Subcutaneous adipose tissue (tissue), 4 donors: ENCODE results near the gene CMTM5. TPM values are rescaled to one million over a fixed set of nuclear protein-coding genes. Genes with fewer than 3 reads are reported as not detected.

Experiments used
- total RNA-seq, 4 donors: library from RNA; depleted of rRNA; stranded (reverse); fragments of >200 nt; gene quantifications; one replicate each; pipeline ENCODE4 v1.1.0, GENCODE V29; 2016
- TF ChIP-seq, protein P1 (sequence below): fragments of 450-650 bp; IDR thresholded peaks from one replicate; pipeline ENCODE4 v1.5.1; 2016; ENCODE audit warnings: low read depth, mild to moderate bottlenecking, control low read depth, antibody characterized with exemption, moderate library complexity

The CMTM5 gene
- total RNA-seq, 4 donors from 2014 or later: not detected

DNA sequence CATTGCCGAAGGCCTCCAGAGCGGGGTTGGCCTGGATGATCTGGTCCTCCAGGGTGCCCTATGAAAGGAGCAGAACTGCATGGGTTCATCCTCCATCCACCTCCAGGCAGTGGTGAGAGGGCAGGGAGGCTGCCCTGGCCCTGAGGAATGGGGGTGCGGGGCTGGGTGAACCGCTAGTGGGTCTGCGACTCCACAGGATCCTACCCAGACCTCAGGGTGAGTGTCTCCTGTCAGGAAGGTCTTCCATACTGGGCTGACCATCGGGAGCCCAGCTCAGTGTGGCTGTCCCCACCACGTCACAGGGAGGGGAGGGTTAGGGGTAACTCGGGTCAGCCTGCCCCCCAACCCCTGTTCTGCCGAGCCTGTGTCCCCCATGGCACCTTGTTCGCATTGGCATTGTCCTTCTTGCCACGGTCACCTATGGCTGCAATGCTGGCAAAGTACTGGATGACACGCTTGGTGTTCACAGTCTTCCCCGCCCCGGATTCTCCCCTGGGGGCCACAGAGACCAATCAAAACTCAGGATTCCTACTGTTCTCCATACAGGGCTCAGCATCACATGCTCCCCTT lies 27.6 kb downstream of the CMTM5 start:
- TF ChIP-seq, protein P1, sequence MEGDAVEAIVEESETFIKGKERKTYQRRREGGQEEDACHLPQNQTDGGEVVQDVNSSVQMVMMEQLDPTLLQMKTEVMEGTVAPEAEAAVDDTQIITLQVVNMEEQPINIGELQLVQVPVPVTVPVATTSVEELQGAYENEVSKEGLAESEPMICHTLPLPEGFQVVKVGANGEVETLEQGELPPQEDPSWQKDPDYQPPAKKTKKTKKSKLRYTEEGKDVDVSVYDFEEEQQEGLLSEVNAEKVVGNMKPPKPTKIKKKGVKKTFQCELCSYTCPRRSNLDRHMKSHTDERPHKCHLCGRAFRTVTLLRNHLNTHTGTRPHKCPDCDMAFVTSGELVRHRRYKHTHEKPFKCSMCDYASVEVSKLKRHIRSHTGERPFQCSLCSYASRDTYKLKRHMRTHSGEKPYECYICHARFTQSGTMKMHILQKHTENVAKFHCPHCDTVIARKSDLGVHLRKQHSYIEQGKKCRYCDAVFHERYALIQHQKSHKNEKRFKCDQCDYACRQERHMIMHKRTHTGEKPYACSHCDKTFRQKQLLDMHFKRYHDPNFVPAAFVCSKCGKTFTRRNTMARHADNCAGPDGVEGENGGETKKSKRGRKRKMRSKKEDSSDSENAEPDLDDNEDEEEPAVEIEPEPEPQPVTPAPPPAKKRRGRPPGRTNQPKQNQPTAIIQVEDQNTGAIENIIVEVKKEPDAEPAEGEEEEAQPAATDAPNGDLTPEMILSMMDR: no peak

DNA sequence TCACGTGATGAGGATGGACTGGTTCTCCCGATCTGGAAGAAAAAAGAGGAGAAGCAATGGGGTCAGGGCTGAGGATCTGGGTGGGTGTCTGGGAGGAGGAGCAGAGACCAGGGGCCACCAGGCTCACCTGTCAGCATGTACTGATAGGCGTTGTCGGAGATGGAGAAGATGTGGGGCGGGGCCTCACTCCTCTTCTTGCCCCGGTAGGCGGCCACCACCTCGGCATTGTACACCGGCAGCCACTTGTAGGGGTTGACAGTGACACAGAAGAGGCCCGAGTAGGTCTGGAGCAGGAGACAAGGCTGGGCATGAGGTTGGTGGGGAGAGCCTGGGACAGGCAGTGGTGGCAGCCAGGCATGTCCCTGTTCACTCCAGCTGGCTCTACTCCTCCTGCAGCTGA lies 28.2 kb downstream of the CMTM5 start:
- TF ChIP-seq, protein P1: no peak

DNA sequence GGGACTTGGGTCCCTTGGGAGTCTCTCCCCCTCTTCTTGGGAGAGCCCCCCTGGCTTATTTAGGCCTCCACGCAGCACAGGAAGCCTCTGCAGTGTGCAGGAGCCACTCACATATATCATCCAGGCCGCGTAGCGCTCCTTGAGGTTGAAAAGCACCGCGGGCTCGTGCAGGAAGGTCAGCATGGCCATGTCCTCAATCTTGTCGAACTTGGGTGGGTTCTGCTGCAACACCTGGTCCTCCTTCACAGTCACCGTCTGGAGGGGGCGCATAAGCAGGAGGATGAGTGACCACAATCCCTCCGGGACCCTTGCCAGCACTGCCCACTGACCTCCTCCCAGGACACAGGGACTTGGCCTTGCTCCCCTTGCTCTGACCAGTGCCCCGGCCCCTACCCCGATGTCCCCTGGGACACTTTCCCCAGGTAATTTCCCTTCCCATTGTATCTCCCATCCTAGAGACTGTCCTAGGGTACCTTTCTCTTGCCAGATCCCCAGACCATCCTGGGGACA lies 28.7 kb downstream of the CMTM5 start:
- TF ChIP-seq, protein P1: no peak

DNA sequence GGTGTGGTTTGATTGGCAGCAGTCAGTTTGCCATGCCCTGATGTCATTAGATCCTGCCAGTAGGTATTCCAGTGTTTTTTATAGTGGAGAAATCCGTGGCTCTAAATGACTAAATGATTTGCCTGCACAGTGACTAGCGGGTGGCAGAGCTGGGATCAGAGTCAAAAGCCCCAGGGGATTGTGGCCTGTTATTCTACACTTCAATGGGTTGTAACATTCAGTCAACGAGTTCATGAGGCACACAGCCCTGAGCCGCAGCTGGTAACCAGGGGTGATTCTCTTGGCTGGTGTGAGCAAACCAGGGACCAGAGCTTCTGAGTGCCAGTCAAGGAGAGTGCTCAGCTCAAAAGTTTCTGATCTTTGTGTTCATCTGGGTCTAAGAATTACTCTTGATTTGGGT lies 29.4 kb downstream of the CMTM5 start:
- TF ChIP-seq, protein P1: no peak

DNA sequence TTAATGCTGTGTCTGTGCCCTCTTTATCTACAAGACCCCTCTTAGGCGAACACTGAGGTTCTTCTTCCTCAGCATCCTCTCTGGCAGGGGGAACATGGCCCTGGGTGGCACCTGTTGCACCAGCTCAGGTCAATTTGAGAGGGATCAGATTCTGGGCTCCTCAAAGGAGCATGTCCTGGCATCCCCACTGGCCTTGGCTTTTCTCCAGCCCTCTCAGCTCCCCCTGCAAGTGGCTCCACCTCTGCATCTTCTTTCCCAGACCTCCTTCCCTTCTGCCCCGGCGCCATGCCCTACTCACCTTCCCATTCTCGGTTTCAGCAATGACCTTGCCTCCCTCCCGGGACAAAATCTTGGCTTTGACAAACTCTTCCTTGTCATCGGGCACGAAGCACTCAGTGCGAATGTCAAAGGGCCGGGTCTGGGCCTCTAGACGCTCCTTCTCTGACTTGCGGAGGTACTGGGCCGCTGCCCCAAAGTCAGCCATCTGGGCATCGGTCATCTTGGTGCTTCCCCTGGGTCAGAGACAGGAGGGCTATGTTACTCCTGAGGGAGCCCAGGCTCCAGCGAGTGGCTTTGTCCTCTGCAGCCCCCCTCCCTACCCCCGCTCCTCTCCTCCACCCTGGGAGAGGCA lies 30.0 kb downstream of the CMTM5 start:
- TF ChIP-seq, protein P1: no peak

DNA sequence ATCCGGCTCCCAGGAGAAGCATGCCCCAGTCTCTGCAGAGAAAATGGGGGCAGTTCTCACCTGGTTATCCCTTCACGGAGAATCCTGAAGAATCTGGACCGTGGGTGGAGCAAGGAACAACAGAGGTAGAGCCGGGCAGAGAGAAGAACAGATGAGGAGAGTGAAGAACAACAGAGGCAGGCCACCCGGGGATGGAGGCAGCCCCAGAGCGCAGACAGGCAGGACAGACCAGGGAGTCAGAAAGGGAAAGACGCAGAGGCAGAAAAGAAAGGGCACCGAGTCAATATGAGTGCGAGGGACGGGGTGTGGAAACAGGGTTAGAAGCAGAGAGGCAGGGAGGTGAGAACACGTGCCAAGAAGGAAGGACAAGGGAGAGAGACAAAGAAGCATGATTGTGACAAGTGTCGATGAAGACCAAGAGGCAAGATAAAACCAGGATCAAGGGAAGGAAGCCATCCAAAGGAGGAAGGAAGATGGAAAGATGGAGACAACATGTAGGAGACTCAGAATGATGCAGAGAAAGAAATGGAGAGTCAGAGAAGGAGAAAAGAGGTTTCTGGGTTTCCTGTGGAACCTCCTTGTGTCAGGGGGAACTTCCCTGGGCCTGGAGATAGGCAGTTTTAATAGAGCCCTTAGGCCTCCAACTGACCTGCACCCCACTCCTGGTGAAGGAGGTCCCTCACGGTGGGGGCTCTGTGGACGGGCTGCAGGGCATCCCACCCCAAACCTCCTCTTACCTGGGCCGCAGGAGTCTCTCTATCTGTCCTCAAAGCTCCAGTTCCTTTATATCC lies 30.9 kb downstream of the CMTM5 start, which contains the start of gene MYH6:
MYH6 (minus strand) TSS at position 758 of the 791 bp plus-strand sequence. CDS start 1,050 bp downstream, outside the sequence.
- TF ChIP-seq, protein P1: no peak

DNA sequence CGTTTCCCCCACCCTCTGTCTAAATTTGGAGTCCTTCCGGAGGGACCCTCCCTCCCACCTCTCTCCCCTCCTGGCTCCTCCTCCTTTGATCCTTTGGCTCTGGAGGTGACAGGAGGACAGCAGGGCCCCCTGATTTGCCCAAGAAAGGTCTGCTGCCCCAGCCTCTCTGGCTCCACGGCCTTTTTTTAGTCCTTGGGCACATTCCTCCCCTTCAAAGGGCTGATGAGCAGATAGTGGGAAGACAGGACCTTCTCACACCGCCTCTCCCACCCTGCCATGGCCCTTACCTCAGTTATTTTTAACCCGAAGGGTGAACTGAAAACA lies 31.4 kb downstream of the CMTM5 start:
- TF ChIP-seq, protein P1: no peak
